ENCODE results near the gene HECTD1. TPM values are rescaled to one million over a fixed set of nuclear protein-coding genes. Genes with fewer than 3 reads are reported as not detected.

HECTD1 gene
- polyA plus RNA-seq, 1 of the 3 experiments (the other 2 are of a cell fraction): 43.2 TPM

DNA sequence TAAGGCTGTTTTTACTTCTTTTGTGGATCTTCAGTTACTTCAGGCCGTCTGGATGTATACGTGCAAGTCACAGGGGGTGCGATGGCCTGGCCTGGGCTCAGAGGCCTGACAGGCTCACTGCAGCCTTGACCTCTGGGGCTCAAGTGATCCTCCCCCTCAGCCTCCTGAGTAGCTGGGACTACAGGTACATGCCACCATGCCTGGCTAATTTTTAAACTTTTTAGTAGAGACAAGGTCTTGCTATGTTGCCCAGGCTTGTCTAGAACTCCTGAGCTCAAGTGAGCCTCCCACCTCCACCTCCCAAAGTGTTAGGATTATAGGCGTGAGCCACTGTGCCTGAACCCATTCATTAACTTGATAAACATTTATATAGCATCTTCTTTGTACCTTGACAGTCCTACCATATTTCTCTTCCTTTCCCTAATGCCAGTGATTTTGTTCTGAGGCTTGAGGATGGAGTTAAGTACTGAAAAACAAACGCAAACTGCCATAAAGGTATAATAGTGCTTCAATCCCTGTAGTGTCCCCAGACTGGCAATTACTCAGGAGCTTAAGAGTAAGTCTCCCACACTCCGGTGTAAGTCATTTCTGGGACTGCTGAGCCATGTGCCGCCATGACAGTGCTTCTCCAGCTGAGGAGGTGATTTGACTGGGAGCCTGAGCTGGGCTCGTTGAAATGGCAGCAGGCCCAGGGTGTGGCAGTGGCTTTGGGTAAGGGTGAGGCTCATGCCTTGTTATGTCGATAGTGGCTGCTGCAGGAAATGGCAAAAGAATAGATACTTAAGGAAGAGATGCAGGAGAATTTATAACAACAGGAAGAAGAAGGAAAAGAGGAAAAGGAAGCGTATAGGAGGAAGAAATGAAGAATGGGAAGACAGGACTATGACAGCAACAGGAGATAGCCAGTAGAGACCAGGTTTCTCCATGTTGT lies 43.7 kb upstream of the HECTD1 start:
- ChIA-PET CTCF (no interaction called here), POLR2A (no interaction called here)
- Histone ChIP-seq H3K27me3 (ENCODE audit: insufficient read depth) (no peaks in the 10 kb centered on the region), H3K36me3 (replicated peaks in 1 of 2; ENCODE audit: control insufficient read depth in 1 of 2, insufficient read depth in 2 of 2, low read length in 1 of 2) (no peaks in the 10 kb centered on the region), H3K9me2 (no peaks in the 10 kb centered on the region), H3K79me2 (ENCODE audit: insufficient read depth) (no peaks in the 10 kb centered on the region), H2AFZ (ENCODE audit: low read depth) (no peak overlapping the region), H3K9ac (no peak overlapping the region), H4K20me1 (ENCODE audit: insufficient read depth) (no peaks in the 10 kb centered on the region), H3K9me3 (no peaks in the 10 kb centered on the region), H3K4me2 (no peak overlapping the region), H3K27ac (ENCODE audit: low read depth in 2 of 2, low read length in 1 of 2) (no peak overlapping the region), H3K4me1 (ENCODE audit: control insufficient read depth in 1 of 2, insufficient read depth in 2 of 2, low read depth in 1 of 2, low read length in 1 of 2) (no peaks in the 10 kb centered on the region), H3F3A (replicated peaks; ENCODE audit: insufficient read depth) (no peaks in the 10 kb centered on the region), H3K4me3 (ENCODE audit: low read depth in 2 of 2, low read length in 1 of 2) (no peak overlapping the region)
- WGBS (ENCODE audit: low lambda C conversion rate): 71% methylated on average over 8 of the region's 10 CpGs
- TF ChIP-seq MXI1 (IDR thresholded peaks at IDR 0.05; ENCODE audit: low read depth, low read length) (no peak), TEAD4 (IDR thresholded peaks at IDR 0.05; ENCODE audit: borderline replicate concordance, insufficient read depth) (no peak), PBX3 (IDR thresholded peaks at IDR 0.05) (no peak), GABPA (IDR thresholded peaks at IDR 0.05; ENCODE audit: low read depth) (no peak), FOXM1 (IDR thresholded peaks at IDR 0.05; ENCODE audit: low read depth) (no peak), TAF1 (IDR thresholded peaks at IDR 0.05; ENCODE audit: borderline replicate concordance, low read depth, low read length) (no peak), TCF12 (IDR thresholded peaks at IDR 0.05) (no peak), FOSL2 (IDR thresholded peaks at IDR 0.05; ENCODE audit: borderline replicate concordance, low read depth) (no peak), ZBTB33 (IDR thresholded peaks at IDR 0.05; ENCODE audit: borderline replicate concordance, low read depth) (no peak), JUND (IDR thresholded peaks at IDR 0.05) (no peak), MAX (IDR thresholded peaks at IDR 0.05; ENCODE audit: low read depth) (no peak), SIN3A (IDR thresholded peaks at IDR 0.05; ENCODE audit: borderline replicate concordance, low read depth, low read length) (no peak), SMC3 (IDR thresholded peaks at IDR 0.05; ENCODE audit: low read depth, low read length) (no peak), GATA2 (CRISPR knock-in tag; IDR thresholded peaks at IDR 0.05) (no peak), POLR2AphosphoS5 (IDR thresholded peaks at IDR 0.05; ENCODE audit: low read depth, low read length) (no peak)
- TF ChIP-seq, protein P1, sequence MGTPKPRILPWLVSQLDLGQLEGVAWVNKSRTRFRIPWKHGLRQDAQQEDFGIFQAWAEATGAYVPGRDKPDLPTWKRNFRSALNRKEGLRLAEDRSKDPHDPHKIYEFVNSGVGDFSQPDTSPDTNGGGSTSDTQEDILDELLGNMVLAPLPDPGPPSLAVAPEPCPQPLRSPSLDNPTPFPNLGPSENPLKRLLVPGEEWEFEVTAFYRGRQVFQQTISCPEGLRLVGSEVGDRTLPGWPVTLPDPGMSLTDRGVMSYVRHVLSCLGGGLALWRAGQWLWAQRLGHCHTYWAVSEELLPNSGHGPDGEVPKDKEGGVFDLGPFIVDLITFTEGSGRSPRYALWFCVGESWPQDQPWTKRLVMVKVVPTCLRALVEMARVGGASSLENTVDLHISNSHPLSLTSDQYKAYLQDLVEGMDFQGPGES (IDR thresholded peaks at IDR 0.05; ENCODE audit: low read depth, low read length): no peak
- TF ChIP-seq, protein P2, sequence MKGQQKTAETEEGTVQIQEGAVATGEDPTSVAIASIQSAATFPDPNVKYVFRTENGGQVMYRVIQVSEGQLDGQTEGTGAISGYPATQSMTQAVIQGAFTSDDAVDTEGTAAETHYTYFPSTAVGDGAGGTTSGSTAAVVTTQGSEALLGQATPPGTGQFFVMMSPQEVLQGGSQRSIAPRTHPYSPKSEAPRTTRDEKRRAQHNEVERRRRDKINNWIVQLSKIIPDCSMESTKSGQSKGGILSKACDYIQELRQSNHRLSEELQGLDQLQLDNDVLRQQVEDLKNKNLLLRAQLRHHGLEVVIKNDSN (IDR thresholded peaks at IDR 0.05; ENCODE audit: borderline replicate concordance, low read depth): no peak
- TF ChIP-seq, protein P3, sequence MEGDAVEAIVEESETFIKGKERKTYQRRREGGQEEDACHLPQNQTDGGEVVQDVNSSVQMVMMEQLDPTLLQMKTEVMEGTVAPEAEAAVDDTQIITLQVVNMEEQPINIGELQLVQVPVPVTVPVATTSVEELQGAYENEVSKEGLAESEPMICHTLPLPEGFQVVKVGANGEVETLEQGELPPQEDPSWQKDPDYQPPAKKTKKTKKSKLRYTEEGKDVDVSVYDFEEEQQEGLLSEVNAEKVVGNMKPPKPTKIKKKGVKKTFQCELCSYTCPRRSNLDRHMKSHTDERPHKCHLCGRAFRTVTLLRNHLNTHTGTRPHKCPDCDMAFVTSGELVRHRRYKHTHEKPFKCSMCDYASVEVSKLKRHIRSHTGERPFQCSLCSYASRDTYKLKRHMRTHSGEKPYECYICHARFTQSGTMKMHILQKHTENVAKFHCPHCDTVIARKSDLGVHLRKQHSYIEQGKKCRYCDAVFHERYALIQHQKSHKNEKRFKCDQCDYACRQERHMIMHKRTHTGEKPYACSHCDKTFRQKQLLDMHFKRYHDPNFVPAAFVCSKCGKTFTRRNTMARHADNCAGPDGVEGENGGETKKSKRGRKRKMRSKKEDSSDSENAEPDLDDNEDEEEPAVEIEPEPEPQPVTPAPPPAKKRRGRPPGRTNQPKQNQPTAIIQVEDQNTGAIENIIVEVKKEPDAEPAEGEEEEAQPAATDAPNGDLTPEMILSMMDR (IDR thresholded peaks at IDR 0.05): no peak
- TF ChIP-seq, protein P4, sequence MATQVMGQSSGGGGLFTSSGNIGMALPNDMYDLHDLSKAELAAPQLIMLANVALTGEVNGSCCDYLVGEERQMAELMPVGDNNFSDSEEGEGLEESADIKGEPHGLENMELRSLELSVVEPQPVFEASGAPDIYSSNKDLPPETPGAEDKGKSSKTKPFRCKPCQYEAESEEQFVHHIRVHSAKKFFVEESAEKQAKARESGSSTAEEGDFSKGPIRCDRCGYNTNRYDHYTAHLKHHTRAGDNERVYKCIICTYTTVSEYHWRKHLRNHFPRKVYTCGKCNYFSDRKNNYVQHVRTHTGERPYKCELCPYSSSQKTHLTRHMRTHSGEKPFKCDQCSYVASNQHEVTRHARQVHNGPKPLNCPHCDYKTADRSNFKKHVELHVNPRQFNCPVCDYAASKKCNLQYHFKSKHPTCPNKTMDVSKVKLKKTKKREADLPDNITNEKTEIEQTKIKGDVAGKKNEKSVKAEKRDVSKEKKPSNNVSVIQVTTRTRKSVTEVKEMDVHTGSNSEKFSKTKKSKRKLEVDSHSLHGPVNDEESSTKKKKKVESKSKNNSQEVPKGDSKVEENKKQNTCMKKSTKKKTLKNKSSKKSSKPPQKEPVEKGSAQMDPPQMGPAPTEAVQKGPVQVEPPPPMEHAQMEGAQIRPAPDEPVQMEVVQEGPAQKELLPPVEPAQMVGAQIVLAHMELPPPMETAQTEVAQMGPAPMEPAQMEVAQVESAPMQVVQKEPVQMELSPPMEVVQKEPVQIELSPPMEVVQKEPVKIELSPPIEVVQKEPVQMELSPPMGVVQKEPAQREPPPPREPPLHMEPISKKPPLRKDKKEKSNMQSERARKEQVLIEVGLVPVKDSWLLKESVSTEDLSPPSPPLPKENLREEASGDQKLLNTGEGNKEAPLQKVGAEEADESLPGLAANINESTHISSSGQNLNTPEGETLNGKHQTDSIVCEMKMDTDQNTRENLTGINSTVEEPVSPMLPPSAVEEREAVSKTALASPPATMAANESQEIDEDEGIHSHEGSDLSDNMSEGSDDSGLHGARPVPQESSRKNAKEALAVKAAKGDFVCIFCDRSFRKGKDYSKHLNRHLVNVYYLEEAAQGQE (IDR thresholded peaks at IDR 0.05; ENCODE audit: low read depth, low read length): no peak
- DNase-seq: no peak
